ENCODE results near the gene ELL.

The ELL gene

DNA sequence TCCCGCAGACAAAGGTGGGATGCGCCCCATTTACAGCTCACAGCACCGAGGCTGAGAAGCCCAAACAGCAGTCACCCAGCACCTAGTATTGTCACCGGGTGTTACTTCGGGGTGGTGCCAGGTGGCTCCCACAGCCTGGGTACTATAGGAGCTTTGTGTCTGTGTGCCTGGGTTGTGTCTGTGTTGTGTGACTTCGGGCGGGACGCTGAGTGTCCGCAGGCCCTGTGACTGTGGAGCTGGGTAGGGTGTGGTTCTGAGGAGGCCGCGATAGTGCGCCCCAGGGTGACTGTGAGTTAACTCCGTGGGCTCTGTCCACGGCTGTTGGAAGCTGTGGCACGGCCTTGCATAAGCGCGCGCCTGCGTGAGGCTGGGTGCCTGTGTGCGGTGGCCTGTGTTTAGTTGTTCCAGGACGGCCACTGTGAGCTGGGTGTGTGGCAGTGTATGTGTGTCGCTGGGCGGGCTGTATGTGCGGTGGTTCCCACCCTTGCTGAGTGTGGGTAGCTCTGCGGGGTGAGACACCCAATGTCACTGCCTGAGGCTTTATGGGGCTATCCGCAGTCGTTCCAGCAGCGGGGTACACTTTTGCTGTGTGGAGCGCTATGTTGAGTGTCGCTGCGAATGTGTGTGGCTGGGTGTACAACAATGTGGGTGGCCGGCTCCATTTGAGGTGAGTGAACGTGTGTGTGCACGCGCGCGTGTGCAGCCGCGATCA is 103.2 kb downstream of the ELL start:
- H3K9ac ChIP-seq (ENCODE audit: low read length) = peak overlapping the region; percentile 54; the same call in 1 of the 2 replicates

DNA sequence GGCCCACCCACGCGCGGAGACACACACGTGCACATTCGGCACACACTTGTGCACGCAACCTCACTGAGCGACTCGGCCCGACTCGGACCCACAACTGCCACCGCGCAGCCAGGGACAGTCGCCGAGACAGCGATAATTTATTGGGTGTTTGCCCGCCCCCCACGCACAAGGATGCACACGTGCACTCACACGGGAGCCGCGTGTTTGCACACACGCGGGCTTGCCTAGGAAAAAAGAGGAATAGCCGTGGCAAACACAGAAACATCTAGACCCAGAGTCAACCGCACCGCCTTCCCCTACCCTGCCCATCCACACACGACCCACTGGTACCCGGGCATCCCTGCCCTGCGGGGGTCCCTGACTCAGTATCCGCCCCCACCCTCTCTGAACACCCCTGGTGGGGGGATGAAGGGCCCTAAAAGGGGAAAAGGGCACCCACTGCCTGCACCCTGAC is 103.8 kb downstream of the ELL start:
- Histone ChIP-seq H3K27ac (ENCODE audit: low read depth, low read length) (no peak overlapping the region), H3K9ac (ENCODE audit: low read length) (no peak overlapping the region), H3K36me3 (ENCODE audit: low read length) (no peaks in the 10 kb centered on the region), H3K4me3 (ENCODE audit: insufficient read depth, low read length, poor library complexity, severe bottlenecking) (no peak overlapping the region), H4K20me1 (ENCODE audit: low read depth, low read length) (no peaks in the 10 kb centered on the region), H3K9me2 (replicated peaks; ENCODE audit: insufficient read depth, low read length) (no peaks in the 10 kb centered on the region), H3K79me2 (ENCODE audit: insufficient read depth, low read length) (no peaks in the 10 kb centered on the region), H2AFZ (ENCODE audit: low read depth, low read length, severe bottlenecking) (no peak overlapping the region), H3K9me3 (ENCODE audit: insufficient read depth, low read length) (no peaks in the 10 kb centered on the region), H3K4me2 (ENCODE audit: low read depth, low read length, poor library complexity, severe bottlenecking) (peak overlapping the region; percentile 31), H3F3A (ENCODE audit: insufficient read depth) (peaks cover 6% of the 10 kb centered on the region; the same call in 1 of the 2 replicates), H3K27me3 (ENCODE audit: low read length) (no peaks in the 10 kb centered on the region)
- TF ChIP-seq EZH2phosphoT487 (conservative IDR thresholded peaks at IDR 0.05; ENCODE audit: low read length) = no peak
- TF ChIP-seq, protein P1, sequence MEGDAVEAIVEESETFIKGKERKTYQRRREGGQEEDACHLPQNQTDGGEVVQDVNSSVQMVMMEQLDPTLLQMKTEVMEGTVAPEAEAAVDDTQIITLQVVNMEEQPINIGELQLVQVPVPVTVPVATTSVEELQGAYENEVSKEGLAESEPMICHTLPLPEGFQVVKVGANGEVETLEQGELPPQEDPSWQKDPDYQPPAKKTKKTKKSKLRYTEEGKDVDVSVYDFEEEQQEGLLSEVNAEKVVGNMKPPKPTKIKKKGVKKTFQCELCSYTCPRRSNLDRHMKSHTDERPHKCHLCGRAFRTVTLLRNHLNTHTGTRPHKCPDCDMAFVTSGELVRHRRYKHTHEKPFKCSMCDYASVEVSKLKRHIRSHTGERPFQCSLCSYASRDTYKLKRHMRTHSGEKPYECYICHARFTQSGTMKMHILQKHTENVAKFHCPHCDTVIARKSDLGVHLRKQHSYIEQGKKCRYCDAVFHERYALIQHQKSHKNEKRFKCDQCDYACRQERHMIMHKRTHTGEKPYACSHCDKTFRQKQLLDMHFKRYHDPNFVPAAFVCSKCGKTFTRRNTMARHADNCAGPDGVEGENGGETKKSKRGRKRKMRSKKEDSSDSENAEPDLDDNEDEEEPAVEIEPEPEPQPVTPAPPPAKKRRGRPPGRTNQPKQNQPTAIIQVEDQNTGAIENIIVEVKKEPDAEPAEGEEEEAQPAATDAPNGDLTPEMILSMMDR (IDR thresholded peaks at IDR 0.05; ENCODE audit: insufficient read depth, low read length, poor library complexity, severe bottlenecking) = no peak

More for the DNA sequence above, 103.2 kb downstream of the ELL start:
- Histone ChIP-seq H3K79me2 (ENCODE audit: insufficient read depth, low read length) (no peaks in the 10 kb centered on the region), H3F3A (ENCODE audit: insufficient read depth) (peaks cover 6% of the 10 kb centered on the region; the same call in 1 of the 2 replicates), H3K4me3 (ENCODE audit: insufficient read depth, low read length, poor library complexity, severe bottlenecking) (peak overlapping the region; percentile 57), H2AFZ (ENCODE audit: low read depth, low read length, severe bottlenecking) (no peak overlapping the region), H3K27ac (ENCODE audit: low read depth, low read length) (no peak overlapping the region), H3K4me2 (ENCODE audit: low read depth, low read length, poor library complexity, severe bottlenecking) (peak overlapping the region; percentile 52), H3K27me3 (ENCODE audit: low read length) (no peaks in the 10 kb centered on the region), H3K9me3 (ENCODE audit: insufficient read depth, low read length) (no peaks in the 10 kb centered on the region), H3K36me3 (ENCODE audit: low read length) (no peaks in the 10 kb centered on the region), H4K20me1 (ENCODE audit: low read depth, low read length) (no peaks in the 10 kb centered on the region), H3K9me2 (replicated peaks; ENCODE audit: insufficient read depth, low read length) (no peaks in the 10 kb centered on the region)
- TF ChIP-seq EZH2phosphoT487 (conservative IDR thresholded peaks at IDR 0.05; ENCODE audit: low read length) = no peak
- TF ChIP-seq, protein P1 (IDR thresholded peaks at IDR 0.05; ENCODE audit: insufficient read depth, low read length, poor library complexity, severe bottlenecking) = no peak

DNA sequence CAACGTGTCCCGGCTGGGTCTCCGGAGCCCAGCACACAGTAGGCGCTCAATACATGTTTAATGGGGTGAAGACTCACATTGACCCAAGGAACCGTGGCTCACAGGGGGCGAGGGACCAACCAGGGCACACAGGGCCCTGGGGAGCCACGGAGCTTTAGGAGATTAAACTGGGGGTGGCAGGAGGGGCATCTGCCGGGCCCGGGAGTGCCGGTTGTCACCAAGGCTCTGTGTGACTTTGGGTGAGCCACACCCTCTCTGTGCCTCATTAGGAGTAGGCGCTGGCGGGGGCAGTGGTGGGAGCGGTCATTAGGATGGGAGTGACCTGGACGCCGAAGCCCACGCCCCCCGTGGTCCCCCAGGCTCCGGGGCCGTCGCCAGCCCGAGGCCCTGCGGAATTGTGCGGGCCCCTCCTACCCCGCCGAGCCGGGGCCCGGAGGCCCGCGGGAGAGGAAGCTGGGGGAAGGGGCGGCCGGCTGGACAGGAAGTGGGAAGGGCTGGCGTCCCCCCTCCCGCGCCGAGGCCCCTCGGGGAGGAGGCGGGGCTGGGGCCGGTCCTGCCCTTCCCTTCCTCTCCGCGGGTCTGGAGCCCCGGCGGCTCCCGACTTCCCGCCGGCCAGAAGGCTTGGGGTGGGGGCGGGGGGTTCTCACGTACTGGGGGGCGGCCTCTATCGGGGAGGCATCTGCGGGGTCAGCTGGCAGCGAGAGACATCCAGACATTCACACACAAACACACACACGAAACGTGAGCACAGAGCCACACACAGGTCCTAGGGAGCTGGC is 104.4 kb downstream of the ELL start:
- no peaks in the 10 kb centered on the region for H3K36me3 ChIP-seq (ENCODE audit: low read length)
- H3K9ac ChIP-seq (ENCODE audit: low read length) = no peak overlapping the region
- H3K4me2 ChIP-seq (ENCODE audit: low read depth, low read length, poor library complexity, severe bottlenecking) = peak overlapping the region; percentile 31
- no peaks in the 10 kb centered on the region for H3K27me3 ChIP-seq (ENCODE audit: low read length)
- H2AFZ ChIP-seq (ENCODE audit: low read depth, low read length, severe bottlenecking) = no peak overlapping the region
- no peak overlapping the region for H3K4me3 ChIP-seq (ENCODE audit: insufficient read depth, low read length, poor library complexity, severe bottlenecking)
- no peaks in the 10 kb centered on the region for H3K9me3 ChIP-seq (ENCODE audit: insufficient read depth, low read length)
- H3K79me2 ChIP-seq (ENCODE audit: insufficient read depth, low read length) = no peaks in the 10 kb centered on the region
- H3K27ac ChIP-seq (ENCODE audit: low read depth, low read length) = no peak overlapping the region
- H3K9me2 ChIP-seq (replicated peaks; ENCODE audit: insufficient read depth, low read length) = no peaks in the 10 kb centered on the region
- peaks cover 6% of the 10 kb centered on the region; the same call in 1 of the 2 replicates for H3F3A ChIP-seq (ENCODE audit: insufficient read depth)
- no peaks in the 10 kb centered on the region for H4K20me1 ChIP-seq (ENCODE audit: low read depth, low read length)
- TF ChIP-seq, protein P1 (IDR thresholded peaks at IDR 0.05; ENCODE audit: insufficient read depth, low read length, poor library complexity, severe bottlenecking) = no peak
- TF ChIP-seq EZH2phosphoT487 (conservative IDR thresholded peaks at IDR 0.05; ENCODE audit: low read length) = no peak
